ENCODE results near the gene LEO1.
A peak's percentile ranks its signal among the peaks of the same experiment; 100 is the strongest.
"Not testable (repeated sequence)": the region's sequence is repeated elsewhere in the genome, so short reads cannot be mapped to it uniquely, and the experiment has no call there.

LEO1 gene

GRCh38 chr15:52004806-52005205 lies 33.2 kb upstream of the LEO1 start:
- no peak for DNase-seq

GRCh38 chr15:52003710-52004109 lies 32.1 kb upstream of the LEO1 start:
- DNase-seq = no peak

GRCh38 chr15:52003089-52003488 lies 31.5 kb upstream of the LEO1 start:
- DNase-seq = not testable (repeated sequence)

DNA sequence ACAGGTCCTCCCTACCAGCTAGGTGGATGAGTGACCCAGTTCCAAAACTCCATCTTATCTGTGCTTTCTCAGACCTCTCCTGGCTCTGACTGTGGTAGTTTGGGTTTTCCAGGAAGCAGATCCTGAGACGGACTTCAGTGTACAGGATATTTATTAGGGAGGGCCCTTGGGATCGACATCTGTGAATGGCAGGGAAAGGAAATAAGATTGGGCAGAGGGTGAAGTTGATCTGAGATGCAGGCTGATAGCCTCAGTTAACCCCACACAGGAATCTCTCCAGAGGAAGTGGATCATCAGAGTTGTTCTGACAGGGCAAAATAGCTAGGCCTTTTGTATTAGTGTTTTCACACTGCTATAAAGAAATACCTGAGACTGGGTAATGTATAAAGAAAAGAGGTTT lies 30.8 kb upstream of the LEO1 start:
- no peak for DNase-seq

- no peak for DNase-seq
Measured at GRCh38 chr15:51992953-51993352, 21.4 kb upstream of the LEO1 start.

DNA sequence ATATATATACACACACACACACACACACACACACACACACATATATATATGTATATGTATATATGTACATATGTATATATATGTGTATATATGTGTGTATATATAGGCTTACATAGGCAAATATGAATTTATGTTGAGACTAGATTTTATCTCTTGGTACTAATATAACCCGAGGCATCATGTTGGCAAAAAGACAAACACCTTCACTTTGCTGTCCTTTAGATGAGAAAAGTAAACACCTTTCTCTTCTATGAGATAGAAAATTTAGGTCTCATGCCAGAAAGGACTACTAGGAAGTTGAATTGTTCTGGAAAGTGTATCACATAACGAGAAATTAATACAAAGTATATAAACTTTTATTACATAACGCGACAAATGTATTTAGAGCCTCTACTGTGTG lies 19.6 kb upstream of the LEO1 start:
- DNase-seq = no peak

- no peak for DNase-seq
Measured at GRCh38 chr15:51982770-51983103, 11.2 kb upstream of the LEO1 start.

GRCh38 chr15:51982013-51982769 lies 10.6 kb upstream of the LEO1 start:
- DNase-seq = peak; percentile 21

DNA sequence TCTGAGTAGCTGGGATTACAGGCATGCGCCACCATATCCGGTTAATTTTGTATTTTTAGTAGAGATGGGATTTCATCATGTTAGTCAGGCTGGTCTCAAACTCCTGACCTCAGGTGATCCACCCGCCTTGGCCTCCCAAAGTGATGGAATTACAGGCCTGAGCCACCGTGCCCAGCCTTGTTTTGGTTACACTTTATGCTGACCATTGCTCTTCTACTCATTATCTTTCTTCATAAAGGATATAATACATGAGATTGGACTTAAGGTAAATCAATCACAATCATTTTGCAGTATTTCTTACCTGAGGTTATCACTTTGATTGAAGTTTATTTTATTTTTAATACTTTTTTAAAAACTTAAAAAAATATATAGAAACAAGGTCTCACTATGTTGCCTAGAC lies 2.2 kb upstream of the LEO1 start:
- DNase-seq = no peak

GRCh38 chr15:51973220-51973619 lies 1.6 kb upstream of the LEO1 start:
- no peak for DNase-seq

- no peak for DNase-seq
Measured at GRCh38 chr15:51971032-51971374, 575 bp downstream of the LEO1 start.

DNA sequence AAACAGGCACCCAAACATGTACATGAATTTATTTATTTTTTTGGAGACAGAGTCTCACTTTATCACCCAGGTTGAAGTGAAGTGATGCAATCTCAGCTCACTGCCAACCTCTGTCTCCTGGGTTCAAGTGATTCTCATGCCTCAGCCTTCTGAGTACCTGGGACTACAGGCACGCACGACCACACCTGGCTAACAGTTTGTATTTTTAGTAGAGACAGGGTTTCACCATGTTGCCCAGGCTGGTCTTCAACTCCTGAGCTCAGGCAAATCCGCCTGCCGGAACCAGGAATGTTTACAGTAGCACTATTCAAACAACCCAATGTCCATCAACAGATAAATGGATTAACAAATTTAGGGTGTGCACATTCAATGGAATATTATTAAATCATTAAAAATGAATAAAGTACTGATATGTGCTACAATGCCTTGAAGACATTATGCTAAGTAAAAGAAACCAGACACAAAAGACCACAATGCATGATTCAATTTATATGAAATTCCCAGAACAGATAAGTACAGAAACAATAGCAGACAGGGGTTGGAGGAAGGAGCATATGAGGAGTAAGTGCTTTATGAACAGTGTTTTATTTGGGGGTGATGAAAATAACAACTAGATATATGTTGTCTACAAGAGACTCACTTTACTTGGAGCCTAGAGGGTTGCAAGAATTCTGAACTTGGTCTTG lies 1.3 kb downstream of the LEO1 start:
- no peak for DNase-seq

DNA sequence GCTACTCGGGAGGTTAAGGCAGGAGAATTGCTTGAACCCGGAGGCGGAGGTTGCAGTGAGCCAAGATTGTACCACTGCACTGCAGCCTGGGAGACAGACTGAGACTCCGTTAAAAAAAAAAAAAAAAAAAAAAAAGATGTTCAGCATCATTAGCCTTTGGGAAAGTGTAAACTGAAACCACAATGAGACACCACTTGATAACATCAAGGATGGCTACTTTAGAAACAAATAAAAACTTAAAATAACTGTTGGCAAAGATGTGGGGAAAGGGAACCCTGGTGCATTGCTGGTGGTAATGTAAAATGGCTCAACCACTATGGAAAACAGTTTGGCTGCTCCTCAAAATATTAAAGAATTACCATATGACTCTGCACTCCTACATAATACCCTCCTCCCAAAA lies 1.9 kb downstream of the LEO1 start:
- no peak for DNase-seq

- DNase-seq = no peak
Measured at GRCh38 chr15:51967583-51967982, 4.0 kb downstream of the LEO1 start.

GRCh38 chr15:51966192-51966591 lies 5.4 kb downstream of the LEO1 start:
- DNase-seq = no peak

GRCh38 chr15:51965691-51966090 lies 5.9 kb downstream of the LEO1 start:
- DNase-seq = no peak

DNA sequence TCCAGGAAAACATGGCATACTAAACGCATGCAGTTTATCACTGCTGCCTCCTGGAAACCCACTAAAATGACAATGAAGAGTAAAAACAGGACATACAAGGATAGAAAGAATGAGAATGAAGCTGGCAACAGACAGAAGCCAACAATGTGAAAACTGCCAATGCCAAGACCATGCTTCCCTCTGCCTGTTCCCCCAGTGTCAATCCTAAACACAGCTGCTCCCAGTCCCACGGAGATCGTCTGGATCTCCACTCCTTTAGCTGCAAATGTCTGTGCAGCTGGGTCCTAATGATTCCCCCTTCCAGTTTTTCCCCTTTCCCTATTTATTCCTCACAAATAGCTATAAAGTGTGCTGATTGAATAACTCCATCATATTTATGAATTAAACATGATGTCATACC lies 16.1 kb downstream of the LEO1 start:
- no peak for DNase-seq

- no peak for DNase-seq
Measured at GRCh38 chr15:51952805-51953204, 18.8 kb downstream of the LEO1 start.

DNA sequence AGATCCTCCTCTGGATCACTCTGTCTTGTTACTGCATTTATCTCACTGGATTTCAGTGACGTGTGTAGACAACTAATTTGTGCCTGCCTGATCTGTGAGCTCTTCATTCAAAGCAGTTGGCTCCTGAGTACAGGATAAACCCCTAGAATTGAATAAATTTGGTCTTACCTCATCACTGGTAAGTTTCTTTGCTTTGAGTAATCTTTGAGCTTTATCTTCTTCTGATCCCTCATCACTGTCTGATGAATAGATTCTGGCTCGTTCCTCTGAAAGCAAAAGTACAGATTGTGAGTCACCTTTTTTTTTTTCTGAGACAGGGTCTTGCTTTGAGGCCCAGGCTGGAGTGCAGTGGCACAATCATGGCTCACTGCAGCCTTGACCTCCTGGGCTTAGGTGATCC lies 24.5 kb downstream of the LEO1 start:
- no peak for DNase-seq

- no peak for DNase-seq
Measured at GRCh38 chr15:51939216-51939615, 32.4 kb downstream of the LEO1 start.

- DNase-seq = no peak
Measured at GRCh38 chr15:51938286-51938685, 33.3 kb downstream of the LEO1 start.

- DNase-seq = no peak
Measured at GRCh38 chr15:51936105-51936478, 35.5 kb downstream of the LEO1 start.

- no peak for DNase-seq
Measured at GRCh38 chr15:51935466-51936104, 36.0 kb downstream of the LEO1 start.

GRCh38 chr15:51932161-51932560 lies 39.4 kb downstream of the LEO1 start:
- no peak for DNase-seq
